DOHH2 (cell line): ENCODE measurements around the gene CSNK2A1.

Source experiments
- EZH2phosphoT487 ChIP-seq: fragments of 200-600 bp; sonication (generic); IDR thresholded peaks from 2 replicates; pipeline ENCODE4 v1.6.1; 2017; ENCODE audit warnings: borderline replicate concordance, mild to moderate bottlenecking, antibody characterized with exemption, low read length, moderate library complexity, mixed read lengths
- TF ChIP-seq, protein P1 (sequence below): fragments of 200-600 bp; sonication (generic); IDR thresholded peaks from one replicate; pipeline ENCODE4 v1.5.1; 2014; ENCODE audit warnings: antibody characterized with exemption, mild to moderate bottlenecking, low read depth, low read length; ENCODE audit not compliant: poor library complexity, severe bottlenecking

DNA sequence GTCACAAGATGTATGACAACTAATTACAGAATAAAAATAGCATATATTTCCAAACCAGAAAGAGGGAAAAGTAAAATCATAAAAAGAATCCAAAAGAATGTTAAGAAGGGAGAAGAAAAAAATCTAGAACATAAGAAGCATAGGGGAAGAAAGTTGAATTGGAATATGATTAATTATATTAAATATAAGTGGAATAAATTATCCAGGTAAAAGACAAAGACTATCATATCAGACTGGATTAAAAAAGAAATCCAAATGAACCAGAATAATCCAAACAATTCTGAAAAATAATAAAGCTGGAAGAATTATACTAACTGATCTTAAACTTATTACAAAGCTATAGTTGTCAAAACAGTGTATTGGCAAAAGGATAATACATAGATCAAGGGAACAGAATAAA, 23.6 kb downstream of the CSNK2A1 start:
- TF ChIP-seq, protein P1, sequence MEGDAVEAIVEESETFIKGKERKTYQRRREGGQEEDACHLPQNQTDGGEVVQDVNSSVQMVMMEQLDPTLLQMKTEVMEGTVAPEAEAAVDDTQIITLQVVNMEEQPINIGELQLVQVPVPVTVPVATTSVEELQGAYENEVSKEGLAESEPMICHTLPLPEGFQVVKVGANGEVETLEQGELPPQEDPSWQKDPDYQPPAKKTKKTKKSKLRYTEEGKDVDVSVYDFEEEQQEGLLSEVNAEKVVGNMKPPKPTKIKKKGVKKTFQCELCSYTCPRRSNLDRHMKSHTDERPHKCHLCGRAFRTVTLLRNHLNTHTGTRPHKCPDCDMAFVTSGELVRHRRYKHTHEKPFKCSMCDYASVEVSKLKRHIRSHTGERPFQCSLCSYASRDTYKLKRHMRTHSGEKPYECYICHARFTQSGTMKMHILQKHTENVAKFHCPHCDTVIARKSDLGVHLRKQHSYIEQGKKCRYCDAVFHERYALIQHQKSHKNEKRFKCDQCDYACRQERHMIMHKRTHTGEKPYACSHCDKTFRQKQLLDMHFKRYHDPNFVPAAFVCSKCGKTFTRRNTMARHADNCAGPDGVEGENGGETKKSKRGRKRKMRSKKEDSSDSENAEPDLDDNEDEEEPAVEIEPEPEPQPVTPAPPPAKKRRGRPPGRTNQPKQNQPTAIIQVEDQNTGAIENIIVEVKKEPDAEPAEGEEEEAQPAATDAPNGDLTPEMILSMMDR = no peak
- TF ChIP-seq EZH2phosphoT487 = no peak
